Muscle of leg (tissue), 11 donors: Measurements from ENCODE around the gene PPP6R1. TPM values are rescaled to one million over a fixed set of nuclear protein-coding genes. Genes with fewer than 3 reads are reported as not detected.

Experiments used
- DNase-seq: peaks from one replicate; pipeline ENCODE4 v3.0.0; 2013
- H3K27ac ChIP-seq: one replicate; pipeline ENCODE4 v1.5.1; 2013; ENCODE audit warnings: mild to moderate bottlenecking, low read length, control low read depth
- H3K27me3 ChIP-seq: one replicate; pipeline ENCODE4 v1.6.1; 2013; ENCODE audit warnings: low read length; ENCODE audit not compliant: control insufficient read depth, insufficient read depth
- H3K36me3 ChIP-seq: one replicate; pipeline ENCODE4 v1.6.1; 2013; ENCODE audit warnings: low read length; ENCODE audit not compliant: control insufficient read depth, insufficient read depth
- H3K4me1 ChIP-seq: one replicate; pipeline ENCODE4 v1.6.1; 2013; ENCODE audit warnings: low read length; ENCODE audit not compliant: control insufficient read depth, insufficient read depth
- H3K4me3 ChIP-seq: one replicate; pipeline ENCODE4 v1.5.1; 2013; ENCODE audit warnings: low read length, control low read depth
- H3K9me3 ChIP-seq: replicated peaks from 2 replicates; pipeline ENCODE4 v1.6.1; 2013; ENCODE audit warnings: low read depth, low read length; ENCODE audit not compliant: control insufficient read depth
- WGBS: methylation state at CpG from one replicate; pipeline ENCODE4 v1.1.5; 2013; ENCODE audit warnings: missing lambda C conversion rate; ENCODE audit not compliant: insufficient coverage; 5-methylcytosine and 5-hydroxymethylcytosine counted together
- polyA plus RNA-seq, 8 donors: library from polyadenylated mRNA; unstranded; fragments of 120-200 nt; gene quantifications; one replicate each; pipeline versions ENCODE4 v1.2.1 to v1.2.3, GENCODE V29; 2013; ENCODE audit warnings: inconsistent platforms in 1 of 8, low replicate concordance in 1 of 8; ENCODE audit not compliant: insufficient read length in 8 of 8, insufficient read depth in 1 of 8
- total RNA-seq: library from RNA; stranded (reverse); fragments of 120-200 nt; gene quantifications from one replicate; pipeline ENCODE4 v1.2.4, GENCODE V29; 2013

Gene PPP6R1
- total and polyA plus RNA-seq, 9 donors: 12.5 to 37.2 (median 32.1) TPM

DNA sequence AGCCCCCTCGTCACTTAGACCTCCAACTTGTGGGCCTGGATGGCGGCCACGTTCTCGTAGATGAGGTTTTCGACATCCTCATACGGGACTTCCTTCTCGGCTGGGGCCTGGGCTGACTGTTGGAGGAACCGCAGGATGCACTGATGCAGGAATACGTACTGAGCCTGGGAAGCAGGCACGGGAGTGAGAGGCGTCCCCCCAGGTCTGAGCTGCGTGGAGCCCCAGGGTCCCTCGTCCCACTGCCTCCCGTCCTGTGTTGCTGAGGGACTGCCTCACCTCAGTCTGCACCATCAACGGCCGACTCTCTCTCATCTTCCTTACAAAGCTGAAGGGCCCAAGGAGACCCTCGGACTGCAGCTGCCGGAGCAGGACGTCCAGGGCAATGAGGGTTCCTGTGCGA lies 77.1 kb downstream of the PPP6R1 start:
- Histone ChIP-seq H3K4me1 (peaks cover 13% of the 10 kb centered on the region), H3K27me3 (peaks cover 59% of the 10 kb centered on the region), H3K9me3 (no peaks in the 10 kb centered on the region), H3K27ac (no peak overlapping the region), H3K36me3 (no peaks in the 10 kb centered on the region), H3K4me3 (no peak overlapping the region)
- WGBS: 62% methylated on average over 14 of the region's 20 CpGs
- no peak for DNase-seq

Other genes starting within 250 kb of the PPP6R1 start
- 0.09 TPM for gene GP6, start 220.8 kb downstream of the PPP6R1 start, total RNA-seq
- under 1 TPM in 7 of 8 donors, not detected in 1; 0.10 to 0.56 (median 0.20) TPM for gene GP6, start 220.8 kb downstream of the PPP6R1 start, polyA plus RNA-seq
- 11.5 TPM for gene RDH13, start 195.9 kb downstream of the PPP6R1 start, total RNA-seq
- gene RDH13, start 195.9 kb downstream of the PPP6R1 start, polyA plus RNA-seq: 10 to 100 TPM in 7 of 8 donors, 1 to 10 TPM in 1; 7.2 to 16.7 (median 12.1) TPM
- 2.3 TPM for gene EPS8L1, start 183.1 kb downstream of the PPP6R1 start, total RNA-seq
- gene EPS8L1, start 183.1 kb downstream of the PPP6R1 start, polyA plus RNA-seq: 1 to 10 TPM; 2.0 to 8.4 (median 4.2) TPM
- 59.9 TPM for gene PPP1R12C, start 141.4 kb downstream of the PPP6R1 start, total RNA-seq
- 100 to 1,000 TPM in 3 of 8 donors, 10 to 100 TPM in 5; 59.4 to 106 (median 92.8) TPM for gene PPP1R12C, start 141.4 kb downstream of the PPP6R1 start, polyA plus RNA-seq
- 387 TPM for gene TNNT1, start 109.8 kb downstream of the PPP6R1 start, total RNA-seq
- 1,000 to 10,000 TPM in 2 of 8 donors, 100 to 1,000 TPM in 6; 448 to 1,171 (median 607) TPM for gene TNNT1, start 109.8 kb downstream of the PPP6R1 start, polyA plus RNA-seq
- 0.80 TPM for gene TNNI3, start 101.3 kb downstream of the PPP6R1 start, total RNA-seq
- gene TNNI3, start 101.3 kb downstream of the PPP6R1 start, polyA plus RNA-seq: 1 to 10 TPM; 1.1 to 3.1 (median 1.5) TPM
- gene DNAAF3, start 92.4 kb downstream of the PPP6R1 start, total RNA-seq: 0.13 TPM
- gene DNAAF3, start 92.4 kb downstream of the PPP6R1 start, polyA plus RNA-seq: 1 to 10 TPM in 1 of 8 donors, under 1 TPM in 7; 0.15 to 1.1 (median 0.38) TPM
- gene SYT5, start 78.7 kb downstream of the PPP6R1 start, total RNA-seq: not detected
- gene SYT5, start 78.7 kb downstream of the PPP6R1 start, polyA plus RNA-seq: 1 to 10 TPM in 1 of 8 donors, under 1 TPM in 4, not detected in 3; 0.07 to 2.0 (median 0.08) TPM
- gene PTPRH, start 49.5 kb downstream of the PPP6R1 start, total RNA-seq: 0.58 TPM
- 1 to 10 TPM in 1 of 8 donors, under 1 TPM in 7; 0.14 to 2.1 (median 0.24) TPM for gene PTPRH, start 49.5 kb downstream of the PPP6R1 start, polyA plus RNA-seq
- 1.1 TPM for gene TMEM86B, start 30.3 kb downstream of the PPP6R1 start, total RNA-seq
- 1 to 10 TPM; 1.8 to 4.8 (median 2.9) TPM for gene TMEM86B, start 30.3 kb downstream of the PPP6R1 start, polyA plus RNA-seq
- 14.5 TPM for gene HSPBP1, start 21.1 kb upstream of the PPP6R1 start, total RNA-seq
- gene HSPBP1, start 21.1 kb upstream of the PPP6R1 start, polyA plus RNA-seq: 10 to 100 TPM; 26.2 to 34.9 (median 30.6) TPM
- gene BRSK1, start 25.0 kb upstream of the PPP6R1 start, total RNA-seq: 5.4 TPM
- 10 to 100 TPM in 5 of 8 donors, 1 to 10 TPM in 3; 7.4 to 13.7 (median 10.6) TPM for gene BRSK1, start 25.0 kb upstream of the PPP6R1 start, polyA plus RNA-seq
- gene TMEM150B, start 66.3 kb upstream of the PPP6R1 start, total RNA-seq: 0.53 TPM
- 1 to 10 TPM in 3 of 8 donors, under 1 TPM in 5; 0.36 to 3.8 (median 0.87) TPM for gene TMEM150B, start 66.3 kb upstream of the PPP6R1 start, polyA plus RNA-seq
- 16.9 TPM for gene KMT5C, start 80.9 kb upstream of the PPP6R1 start, total RNA-seq
- 10 to 100 TPM; 13.4 to 34.1 (median 24.7) TPM for gene KMT5C, start 80.9 kb upstream of the PPP6R1 start, polyA plus RNA-seq
- gene COX6B2, start 95.7 kb upstream of the PPP6R1 start, total RNA-seq: not detected
- gene COX6B2, start 95.7 kb upstream of the PPP6R1 start, polyA plus RNA-seq: 1 to 10 TPM in 1 of 8 donors, under 1 TPM in 5, not detected in 2; 0.09 to 2.4 (median 0.23) TPM
- not detected for gene GARIN5B, start 104.2 kb upstream of the PPP6R1 start, total RNA-seq
- gene GARIN5B, start 104.2 kb upstream of the PPP6R1 start, polyA plus RNA-seq: not detected
- gene IL11, start 111.4 kb upstream of the PPP6R1 start, total RNA-seq: 0.31 TPM
- gene IL11, start 111.4 kb upstream of the PPP6R1 start, polyA plus RNA-seq: under 1 TPM; 0.12 to 0.61 (median 0.40) TPM
- not detected for gene TMEM190, start 117.8 kb upstream of the PPP6R1 start, total RNA-seq
- under 1 TPM in 1 of 8 donors, not detected in 7; 0.50 TPM for gene TMEM190, start 117.8 kb upstream of the PPP6R1 start, polyA plus RNA-seq
- gene TMEM238, start 125.3 kb upstream of the PPP6R1 start, total RNA-seq: 0.18 TPM
- gene TMEM238, start 125.3 kb upstream of the PPP6R1 start, polyA plus RNA-seq: under 1 TPM; 0.14 to 0.49 (median 0.27) TPM
- gene RPL28, start 126.9 kb upstream of the PPP6R1 start, total RNA-seq: 463 TPM
- gene RPL28, start 126.9 kb upstream of the PPP6R1 start, polyA plus RNA-seq: 1,000 to 10,000 TPM; 1,674 to 2,410 (median 1,842) TPM
- 31.4 TPM for gene UBE2S, start 148.8 kb upstream of the PPP6R1 start, total RNA-seq
- 10 to 100 TPM; 40.8 to 70.1 (median 60.1) TPM for gene UBE2S, start 148.8 kb upstream of the PPP6R1 start, polyA plus RNA-seq
- gene SHISA7, start 184.3 kb upstream of the PPP6R1 start, total RNA-seq: under 0.01 TPM
- gene SHISA7, start 184.3 kb upstream of the PPP6R1 start, polyA plus RNA-seq: under 1 TPM; 0.08 to 0.32 (median 0.17) TPM
- gene ISOC2, start 202.6 kb upstream of the PPP6R1 start, total RNA-seq: 35.8 TPM
- gene ISOC2, start 202.6 kb upstream of the PPP6R1 start, polyA plus RNA-seq: 10 to 100 TPM; 31.8 to 39.1 (median 35.1) TPM
- gene C19orf85, start 205.7 kb upstream of the PPP6R1 start, total RNA-seq: not detected
- not detected for gene C19orf85, start 205.7 kb upstream of the PPP6R1 start, polyA plus RNA-seq
- 1.6 TPM for gene ZNF628, start 217.6 kb upstream of the PPP6R1 start, total RNA-seq
- gene ZNF628, start 217.6 kb upstream of the PPP6R1 start, polyA plus RNA-seq: 1 to 10 TPM; 2.8 to 5.1 (median 3.8) TPM
- gene NAT14, start 226.2 kb upstream of the PPP6R1 start, total RNA-seq: 30.0 TPM
- 10 to 100 TPM; 23.5 to 44.1 (median 29.5) TPM for gene NAT14, start 226.2 kb upstream of the PPP6R1 start, polyA plus RNA-seq
- gene SSC5D, start 229.4 kb upstream of the PPP6R1 start, total RNA-seq: 20.0 TPM
- gene SSC5D, start 229.4 kb upstream of the PPP6R1 start, polyA plus RNA-seq: 10 to 100 TPM in 6 of 8 donors, 1 to 10 TPM in 2; 7.9 to 54.8 (median 24.7) TPM